H1 (cell line): ENCODE results near the gene ZNF804B. TPM values are rescaled to one million over a fixed set of nuclear protein-coding genes. Genes with fewer than 3 reads are reported as not detected.

Experiments
- BCL11A ChIP-seq, 2 experiments: IDR thresholded peaks; one replicate each; pipeline ENCODE4 v1.6.1; 2011; ENCODE audit warnings: low read depth in 2 of 2, low read length in 2 of 2, mild to moderate bottlenecking in 2 of 2
- CHD2 ChIP-seq: IDR thresholded peaks from 2 replicates; pipeline ENCODE4 v1.6.1; 2012; ENCODE audit warnings: low read length, improper control_type of control experiment
- CREB1 ChIP-seq: IDR thresholded peaks from 2 replicates; pipeline ENCODE4 v1.6.1; 2012; ENCODE audit warnings: inconsistent platforms
- EP300 ChIP-seq, 2 experiments: IDR thresholded peaks; 1 replicate in 1 of 2; 2 replicates in 1 of 2; pipeline ENCODE4 v1.6.1; 2011 to 2012; ENCODE audit warnings: low read depth in 2 of 2, low read length in 2 of 2, mild to moderate bottlenecking in 2 of 2, borderline replicate concordance in 1 of 2, inconsistent platforms in 1 of 2, moderate library complexity in 1 of 2
- JUND ChIP-seq: IDR thresholded peaks from 2 replicates; pipeline ENCODE4 v1.6.1; 2011; ENCODE audit warnings: mild to moderate bottlenecking, improper control_type of control experiment, low read length
- POU5F1 ChIP-seq: IDR thresholded peaks from 2 replicates; pipeline ENCODE4 v1.6.1; 2011; ENCODE audit warnings: low read depth, mild to moderate bottlenecking, low read length, moderate library complexity
- SAP30 ChIP-seq: fragments of 300-600 bp; sonication (generic); IDR thresholded peaks from 2 replicates; pipeline ENCODE4 v1.7.1; 2012; ENCODE audit warnings: low read length, moderate library complexity, mild to moderate bottlenecking, inconsistent platforms; ENCODE audit not compliant: insufficient read depth, insufficient replicate concordance
- SIRT6 ChIP-seq: IDR thresholded peaks from one replicate; pipeline ENCODE4 v1.7.1; 2012; ENCODE audit warnings: low read length, inconsistent platforms
- SIX5 ChIP-seq: IDR thresholded peaks from 2 replicates; pipeline ENCODE4 v1.6.1; 2011; ENCODE audit warnings: mild to moderate bottlenecking, low read depth, low read length
- SP4 ChIP-seq: IDR thresholded peaks from 2 replicates; pipeline ENCODE4 v1.6.1; 2012; ENCODE audit warnings: low read length, inconsistent platforms
- SUZ12 ChIP-seq: fragments of 200-600 bp; sonication (generic); IDR thresholded peaks from 2 replicates; pipeline ENCODE4 v1.6.1; 2012; ENCODE audit warnings: mild to moderate bottlenecking, inconsistent platforms, low read length, moderate library complexity, mixed read lengths
- YY1 ChIP-seq: IDR thresholded peaks from 2 replicates; pipeline ENCODE4 v1.6.1; 2011; ENCODE audit warnings: low read depth, mild to moderate bottlenecking, low read length
- polyA plus RNA-seq, 7 experiments: library from polyadenylated mRNA; depleted of rRNA in 3 of 7; stranded (reverse) in 5 of 7; unstranded in 2 of 7; fragments of >200 nt in 5 of 7; fragments of 200-250 nt in 2 of 7; gene quantifications; 1 replicate in 5 of 7; 2 replicates in 1 of 7; 4 replicates in 1 of 7; pipeline versions ENCODE4 v1.2.1 to v1.2.3, GENCODE V29; 2011 to 2013; ENCODE audit warnings: missing spikeins in 2 of 7, mixed read lengths in 2 of 7
- total RNA-seq: library from RNA; stranded (reverse); fragmentation: NEBNext Ultra II Directional; extraction: Animal tissue kit (Norgen Biotek cat#: 25700); gene quantifications from 2 replicates; pipeline ENCODE4 v1.2.1, GENCODE V29; 2021
- TF ChIP-seq, protein P1 (sequence below): IDR thresholded peaks from 2 replicates; pipeline ENCODE4 v1.6.1; 2012; ENCODE audit warnings: inconsistent platforms

The ZNF804B gene
- total and polyA plus RNA-seq, 2 of the 8 experiments (the other 6 are each of a cell fraction or from before 2014, with no cell fraction given) = not detected

DNA sequence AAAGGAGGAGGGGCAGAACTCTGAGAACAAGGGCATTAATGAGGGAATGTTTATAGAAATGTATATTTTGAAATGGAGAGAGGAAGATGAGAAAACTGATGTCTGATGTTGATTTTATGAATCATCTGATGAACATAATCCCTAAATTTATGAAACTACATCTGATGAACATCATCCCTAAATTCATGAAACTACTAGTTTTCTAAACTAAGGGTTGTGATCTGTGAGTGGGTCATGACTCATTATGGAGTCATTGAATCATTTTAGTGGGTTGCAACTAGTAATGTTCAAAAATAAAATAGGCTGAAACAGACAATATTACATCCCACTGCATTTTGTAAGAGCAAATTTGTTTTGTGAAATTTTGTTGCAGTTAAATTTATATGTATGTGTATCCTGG is 478.7 kb downstream of the ZNF804B start (continued):
- TF ChIP-seq SUZ12 = no peak
- no peak for TF ChIP-seq CREB1
- no peak for TF ChIP-seq YY1
- TF ChIP-seq JUND = no peak
- TF ChIP-seq CHD2 = no peak
- no peak for TF ChIP-seq SAP30
- TF ChIP-seq SIX5 = no peak
- no peak for TF ChIP-seq SIRT6
- TF ChIP-seq SP4 = no peak
- TF ChIP-seq, protein P1, sequence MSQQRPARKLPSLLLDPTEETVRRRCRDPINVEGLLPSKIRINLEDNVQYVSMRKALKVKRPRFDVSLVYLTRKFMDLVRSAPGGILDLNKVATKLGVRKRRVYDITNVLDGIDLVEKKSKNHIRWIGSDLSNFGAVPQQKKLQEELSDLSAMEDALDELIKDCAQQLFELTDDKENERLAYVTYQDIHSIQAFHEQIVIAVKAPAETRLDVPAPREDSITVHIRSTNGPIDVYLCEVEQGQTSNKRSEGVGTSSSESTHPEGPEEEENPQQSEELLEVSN = no peak
- TF ChIP-seq POU5F1 = no peak
- no peak for TF ChIP-seq EP300 (IDR thresholded peaks at IDR 0.05; ENCODE audit: borderline replicate concordance in 1 of 2, low read depth in 2 of 2, low read length in 2 of 2)
- TF ChIP-seq BCL11A (IDR thresholded peaks at IDR 0.05; ENCODE audit: low read depth in 2 of 2, low read length in 2 of 2) = no peak
